Upper lobe of right lung (tissue), 1 donor: ENCODE results near the gene UBAP2. TPM values are rescaled to one million over a fixed set of nuclear protein-coding genes. Genes with fewer than 3 reads are reported as not detected.

Experiments used
- ATAC-seq: fragments of 200-7000 bp; cut with Tn5 transposase; one replicate; pipeline ENCODE4 v1.9.1; 2020; ENCODE audit warnings: mild to moderate bottlenecking, moderate library complexity
- DNase-seq: peaks from one replicate; pipeline ENCODE4 v3.0.0-alpha.2; 2020
- H3K27ac ChIP-seq: fragments of 200-600 bp; one replicate; pipeline ENCODE4 v1.8.0; 2022
- H3K27me3 ChIP-seq: fragments of 200-600 bp; one replicate; pipeline ENCODE4 v1.8.0; 2022; ENCODE audit warnings: mild to moderate bottlenecking
- H3K36me3 ChIP-seq: fragments of 200-600 bp; one replicate; pipeline ENCODE4 v1.8.0; 2022
- H3K4me1 ChIP-seq: fragments of 200-600 bp; one replicate; pipeline ENCODE4 v1.8.0; 2022
- H3K4me3 ChIP-seq: fragments of 200-600 bp; one replicate; pipeline ENCODE4 v1.8.0; 2022; ENCODE audit warnings: mild to moderate bottlenecking
- H3K9me3 ChIP-seq: fragments of 200-600 bp; one replicate; pipeline ENCODE4 v1.8.0; 2022
- CTCF ChIP-seq: fragments of 200-600 bp; IDR thresholded peaks from one replicate; pipeline ENCODE4 v1.8.0; 2022; ENCODE audit warnings: antibody characterized with exemption
- intact Hi-C: fragments of 100-400 bp; cut with DNase I; formaldehyde crosslinking; loops from one replicate; pipeline ENCODE4 v1.11.0; 2022
- total RNA-seq: library from RNA; stranded (reverse); fragmentation: NEBNext Ultra II Directional; extraction: Animal tissue kit (Norgen Biotek cat#: 25700); gene quantifications from one replicate; pipeline ENCODE4 v1.2.1, GENCODE V29; 2021
- donor health status: DM: no; HTN: yes; CAD: no; lungs with severe emphysema.

The UBAP2 gene
- total RNA-seq, 1 donor from 2014 or later, result 36.2 TPM

- intact Hi-C loops, result loop anchor here (10.0 kb wide), 1 partner anchor 154 kb away; no protein-coding TSS in a partner anchor
These were observed 30.5 kb upstream of the UBAP2 start for GRCh38 chr9:34079181-34079580.

GRCh38 chr9:34072868-34073590 is 24.3 kb upstream of the UBAP2 start:
- intact Hi-C loops, result loop anchor here (10.0 kb wide), 1 partner anchor 148 kb away; no protein-coding TSS in a partner anchor
- TF ChIP-seq CTCF, result no peak
- Histone ChIP-seq H3K9me3 (no peaks in the 10 kb centered on the region), H3K4me1 (peaks cover 16% of the 10 kb centered on the region), H3K27me3 (no peaks in the 10 kb centered on the region), H3K27ac (peak overlapping the region; percentile 64), H3K4me3 (no peak overlapping the region), H3K36me3 (no peaks in the 10 kb centered on the region)
- ATAC-seq (peak; percentile 90), DNase-seq (no peak)

More at GRCh38 chr9:34079181-34079580, 30.5 kb upstream of the UBAP2 start:
- Histone ChIP-seq H3K4me3 (no peak overlapping the region), H3K27ac (no peak overlapping the region), H3K36me3 (no peaks in the 10 kb centered on the region), H3K9me3 (no peaks in the 10 kb centered on the region), H3K27me3 (no peaks in the 10 kb centered on the region), H3K4me1 (peaks cover 4% of the 10 kb centered on the region)
- DNase-seq, result no peak
- ATAC-seq, result no peak
- TF ChIP-seq CTCF, result no peak

GRCh38 chr9:34072410-34072809 is 23.7 kb upstream of the UBAP2 start:
- DNase-seq (no peak), ATAC-seq (peak; percentile 51)
- Histone ChIP-seq H3K27me3 (no peaks in the 10 kb centered on the region), H3K27ac (peak overlapping the region; percentile 64), H3K4me1 (peaks cover 16% of the 10 kb centered on the region), H3K4me3 (no peak overlapping the region), H3K36me3 (no peaks in the 10 kb centered on the region), H3K9me3 (no peaks in the 10 kb centered on the region)
- intact Hi-C loops, result loop anchor here (10.0 kb wide), 1 partner anchor 148 kb away; no protein-coding TSS in a partner anchor
- TF ChIP-seq CTCF, result no peak

- no peak overlapping the region for H3K4me3 ChIP-seq
- peaks cover 16% of the 10 kb centered on the region for H3K4me1 ChIP-seq
- no peaks in the 10 kb centered on the region for H3K9me3 ChIP-seq
- no peak for TF ChIP-seq CTCF
- ATAC-seq, result no peak
- intact Hi-C loops, result loop anchor here (10.0 kb wide), 1 partner anchor 146 kb away; no protein-coding TSS in a partner anchor
- no peak overlapping the region for H3K27ac ChIP-seq
- H3K36me3 ChIP-seq, result no peaks in the 10 kb centered on the region
- H3K27me3 ChIP-seq, result no peaks in the 10 kb centered on the region
- DNase-seq, result no peak
These were observed 22.1 kb upstream of the UBAP2 start for GRCh38 chr9:34070606-34071324.

- intact Hi-C loops, result loop anchor here (10.0 kb wide), 1 partner anchor 145 kb away; no protein-coding TSS in a partner anchor
- DNase-seq (no peak), ATAC-seq (no peak)
- Histone ChIP-seq H3K36me3 (no peaks in the 10 kb centered on the region), H3K27ac (no peak overlapping the region), H3K9me3 (no peaks in the 10 kb centered on the region), H3K4me3 (no peak overlapping the region), H3K4me1 (peaks cover 16% of the 10 kb centered on the region), H3K27me3 (no peaks in the 10 kb centered on the region)
- TF ChIP-seq CTCF, result no peak
These were observed 21.1 kb upstream of the UBAP2 start for GRCh38 chr9:34069831-34070230.
